DOHH2 (cell line): ENCODE data around the gene THBS1.

Source experiments
- H3F3A ChIP-seq: fragments of 200-600 bp; sonication (generic), shearing (Covaris generic); 2 replicates; pipeline ENCODE4 v1.6.0; 2016; ENCODE audit warnings: antibody characterized with exemption, mild to moderate bottlenecking; ENCODE audit not compliant: control insufficient read depth, insufficient read depth
- H3K27ac ChIP-seq: fragments of 200-600 bp; sonication (generic); 2 replicates; pipeline ENCODE4 v1.5.1; 2014; ENCODE audit warnings: low read depth, mild to moderate bottlenecking, low read length, moderate library complexity
- H3K27me3 ChIP-seq: fragments of 200-600 bp; sonication (generic); 2 replicates; pipeline ENCODE4 v1.6.1; 2014; ENCODE audit warnings: mild to moderate bottlenecking, low read length, mixed read lengths; ENCODE audit not compliant: control insufficient read depth
- H3K36me3 ChIP-seq: fragments of 200-600 bp; sonication (generic); 2 replicates; pipeline ENCODE4 v1.6.1; 2014; ENCODE audit warnings: mild to moderate bottlenecking, low read length, moderate library complexity, mixed read lengths; ENCODE audit not compliant: control insufficient read depth
- H3K4me1 ChIP-seq: fragments of 200-600 bp; sonication (generic); 2 replicates; pipeline ENCODE4 v1.6.1; 2014; ENCODE audit warnings: mild to moderate bottlenecking, low read length, mixed read lengths; ENCODE audit not compliant: control insufficient read depth
- H3K4me2 ChIP-seq: fragments of 200-600 bp; sonication (generic); 2 replicates; pipeline ENCODE4 v1.6.0; 2014; ENCODE audit warnings: mild to moderate bottlenecking, low read length, moderate library complexity
- H3K4me3 ChIP-seq: fragments of 200-600 bp; sonication (generic); 2 replicates; pipeline ENCODE4 v1.5.1; 2014; ENCODE audit warnings: mild to moderate bottlenecking, low read length, mixed read lengths
- H3K79me2 ChIP-seq: fragments of 200-600 bp; sonication (generic); 2 replicates; pipeline ENCODE4 v1.6.1; 2014; ENCODE audit warnings: mild to moderate bottlenecking, low read length, mixed read lengths; ENCODE audit not compliant: control insufficient read depth
- H3K9me2 ChIP-seq: fragments of 200-600 bp; sonication (generic); replicated peaks from 2 replicates; pipeline ENCODE4 v1.6.1; 2014; ENCODE audit warnings: mild to moderate bottlenecking, low read length, mixed read lengths; ENCODE audit not compliant: control insufficient read depth
- H3K9me3 ChIP-seq: fragments of 200-600 bp; sonication (generic); 2 replicates; pipeline ENCODE4 v1.6.1; 2014; ENCODE audit warnings: antibody characterized with exemption, low read length, mixed read lengths; ENCODE audit not compliant: control insufficient read depth, insufficient read depth
- H4K20me1 ChIP-seq: fragments of 200-600 bp; sonication (generic); 2 replicates; pipeline ENCODE4 v1.6.0; 2014; ENCODE audit warnings: low read depth, mild to moderate bottlenecking, antibody characterized with exemption, low read length, moderate library complexity; ENCODE audit not compliant: control insufficient read depth, insufficient read depth
- EZH2phosphoT487 ChIP-seq: fragments of 200-600 bp; sonication (generic); IDR thresholded peaks from 2 replicates; pipeline ENCODE4 v1.6.1; 2017; ENCODE audit warnings: borderline replicate concordance, mild to moderate bottlenecking, antibody characterized with exemption, low read length, moderate library complexity, mixed read lengths
- TF ChIP-seq, protein P1 (sequence below): fragments of 200-600 bp; sonication (generic); IDR thresholded peaks from one replicate; pipeline ENCODE4 v1.5.1; 2014; ENCODE audit warnings: antibody characterized with exemption, mild to moderate bottlenecking, low read depth, low read length; ENCODE audit not compliant: poor library complexity, severe bottlenecking

THBS1 gene

DNA sequence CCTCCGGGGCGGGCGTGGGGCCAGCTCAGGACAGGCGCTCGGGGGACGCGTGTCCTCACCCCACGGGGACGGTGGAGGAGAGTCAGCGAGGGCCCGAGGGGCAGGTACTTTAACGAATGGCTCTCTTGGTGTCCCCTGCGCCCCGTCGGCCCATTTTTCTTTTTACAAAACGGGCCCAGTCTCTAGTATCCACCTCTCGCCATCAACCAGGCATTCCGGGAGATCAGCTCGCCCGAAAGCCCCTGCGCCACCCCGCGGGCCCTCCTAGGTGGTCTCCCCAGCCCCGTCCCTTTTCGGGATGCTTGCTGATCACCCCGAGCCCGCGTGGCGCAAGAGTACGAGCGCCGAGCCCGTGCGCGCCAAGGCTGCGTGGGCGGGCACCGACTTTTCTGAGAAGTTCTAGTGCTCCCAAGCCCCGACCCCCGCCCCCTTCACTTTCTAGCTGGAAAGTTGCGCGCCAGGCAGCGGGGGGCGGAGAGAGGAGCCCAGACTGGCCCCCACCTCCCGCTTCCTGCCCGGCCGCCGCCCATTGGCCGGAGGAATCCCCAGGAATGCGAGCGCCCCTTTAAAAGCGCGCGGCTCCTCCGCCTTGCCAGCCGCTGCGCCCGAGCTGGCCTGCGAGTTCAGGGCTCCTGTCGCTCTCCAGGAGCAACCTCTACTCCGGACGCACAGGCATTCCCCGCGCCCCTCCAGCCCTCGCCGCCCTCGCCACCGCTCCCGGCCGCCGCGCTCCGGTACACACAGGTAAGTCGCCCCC, at the start of gene THBS1:
THBS1 (plus strand) TSS at position 595 of the 757 bp plus-strand sequence. CDS start 779 bp downstream, outside the sequence.
- peak; percentile 68; the same call in 1 of the 2 replicates for TF ChIP-seq EZH2phosphoT487
- TF ChIP-seq, protein P1, sequence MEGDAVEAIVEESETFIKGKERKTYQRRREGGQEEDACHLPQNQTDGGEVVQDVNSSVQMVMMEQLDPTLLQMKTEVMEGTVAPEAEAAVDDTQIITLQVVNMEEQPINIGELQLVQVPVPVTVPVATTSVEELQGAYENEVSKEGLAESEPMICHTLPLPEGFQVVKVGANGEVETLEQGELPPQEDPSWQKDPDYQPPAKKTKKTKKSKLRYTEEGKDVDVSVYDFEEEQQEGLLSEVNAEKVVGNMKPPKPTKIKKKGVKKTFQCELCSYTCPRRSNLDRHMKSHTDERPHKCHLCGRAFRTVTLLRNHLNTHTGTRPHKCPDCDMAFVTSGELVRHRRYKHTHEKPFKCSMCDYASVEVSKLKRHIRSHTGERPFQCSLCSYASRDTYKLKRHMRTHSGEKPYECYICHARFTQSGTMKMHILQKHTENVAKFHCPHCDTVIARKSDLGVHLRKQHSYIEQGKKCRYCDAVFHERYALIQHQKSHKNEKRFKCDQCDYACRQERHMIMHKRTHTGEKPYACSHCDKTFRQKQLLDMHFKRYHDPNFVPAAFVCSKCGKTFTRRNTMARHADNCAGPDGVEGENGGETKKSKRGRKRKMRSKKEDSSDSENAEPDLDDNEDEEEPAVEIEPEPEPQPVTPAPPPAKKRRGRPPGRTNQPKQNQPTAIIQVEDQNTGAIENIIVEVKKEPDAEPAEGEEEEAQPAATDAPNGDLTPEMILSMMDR, result peak; percentile 15
- Histone ChIP-seq H3K79me2 (no peaks in the 10 kb centered on the region), H3K4me3 (no peak within 1 kb of the TSS), H3K27ac (no peak within 1 kb of the TSS), H3F3A (no peaks in the 10 kb centered on the region), H3K9me2 (no peaks in the 10 kb centered on the region), H3K27me3 (peaks cover 6% of the 10 kb centered on the region), H3K9me3 (no peaks in the 10 kb centered on the region), H3K36me3 (no peaks in the 10 kb centered on the region), H4K20me1 (no peaks in the 10 kb centered on the region), H3K4me2 (no peak within 1 kb of the TSS), H3K4me1 (no peaks in the 10 kb centered on the region)

DNA sequence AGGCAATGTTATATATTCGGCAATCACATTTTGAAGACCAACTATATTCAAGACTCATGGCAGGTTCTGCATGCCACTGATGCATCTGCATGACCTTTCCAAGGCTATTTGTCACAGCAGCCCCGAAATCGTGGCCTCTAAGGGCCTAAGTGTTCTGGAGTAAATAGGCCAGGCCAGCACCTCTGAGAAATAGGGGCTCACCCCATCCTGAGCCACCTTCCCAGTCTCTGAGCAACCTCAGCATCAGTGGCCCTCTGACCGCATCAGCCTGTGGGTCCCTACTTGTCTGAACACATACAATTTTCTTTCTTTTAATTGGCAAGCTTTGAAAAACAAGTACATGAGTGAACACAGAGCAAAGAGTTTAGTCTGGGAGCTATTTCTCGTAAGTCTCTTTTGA, 45.9 kb upstream of the THBS1 start:
- Histone ChIP-seq H3K9me3 (no peaks in the 10 kb centered on the region), H3K4me3 (no peak overlapping the region), H4K20me1 (no peaks in the 10 kb centered on the region), H3K79me2 (no peaks in the 10 kb centered on the region), H3F3A (no peaks in the 10 kb centered on the region), H3K4me2 (no peak overlapping the region), H3K4me1 (no peaks in the 10 kb centered on the region), H3K27me3 (no peaks in the 10 kb centered on the region), H3K36me3 (no peaks in the 10 kb centered on the region), H3K27ac (no peak overlapping the region), H3K9me2 (no peaks in the 10 kb centered on the region)
- TF ChIP-seq, protein P1, result no peak
- TF ChIP-seq EZH2phosphoT487, result no peak

DNA sequence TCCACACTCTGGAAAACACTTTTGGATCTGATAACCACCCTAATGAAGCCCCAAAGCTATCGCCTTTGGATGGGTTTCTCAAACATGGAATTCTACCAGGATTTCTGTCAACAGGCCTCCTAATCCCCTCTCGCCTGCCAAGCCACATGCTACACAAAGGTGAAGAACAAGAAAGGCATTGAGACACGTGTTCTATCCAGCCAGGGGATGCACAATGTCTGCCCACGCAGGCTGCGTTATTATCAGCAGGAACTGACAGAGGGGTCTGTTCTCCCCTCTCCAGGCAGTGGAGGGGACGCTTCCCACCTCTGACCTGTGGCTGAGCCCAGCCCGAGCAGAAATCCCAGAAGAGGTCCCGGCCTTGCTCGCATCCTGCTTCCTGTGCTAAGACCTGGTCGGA, 45.4 kb upstream of the THBS1 start:
- Histone ChIP-seq H3K4me2 (no peak overlapping the region), H3K27me3 (no peaks in the 10 kb centered on the region), H3K4me1 (no peaks in the 10 kb centered on the region), H3K79me2 (no peaks in the 10 kb centered on the region), H3K4me3 (no peak overlapping the region), H3K36me3 (no peaks in the 10 kb centered on the region), H3K9me3 (no peaks in the 10 kb centered on the region), H3K27ac (no peak overlapping the region), H3F3A (no peaks in the 10 kb centered on the region), H3K9me2 (no peaks in the 10 kb centered on the region), H4K20me1 (no peaks in the 10 kb centered on the region)
- TF ChIP-seq EZH2phosphoT487, result no peak
- TF ChIP-seq, protein P1, result no peak
